GM12872 (cell line): ENCODE results near the gene FBXO40.

Source experiments
- CTCF ChIP-seq: IDR thresholded peaks from 3 replicates; pipeline ENCODE4 v1.5.1; 2011; ENCODE audit warnings: low read depth, mild to moderate bottlenecking, low read length, moderate library complexity; ENCODE audit not compliant: insufficient read depth

Gene FBXO40

GRCh38 chr3:121598564-121598963 lies 5.4 kb downstream of the FBXO40 start:
- TF ChIP-seq CTCF = no peak

GRCh38 chr3:121601212-121601812 lies 8.1 kb downstream of the FBXO40 start:
- no peak for TF ChIP-seq CTCF

- no peak for TF ChIP-seq CTCF
Observed at GRCh38 chr3:121604759-121605158, 11.6 kb downstream of the FBXO40 start.

GRCh38 chr3:121606106-121606505 lies 12.9 kb downstream of the FBXO40 start:
- TF ChIP-seq CTCF = no peak

GRCh38 chr3:121619691-121620090 lies 26.5 kb downstream of the FBXO40 start:
- no peak for TF ChIP-seq CTCF

GRCh38 chr3:121621491-121621890 lies 28.3 kb downstream of the FBXO40 start:
- TF ChIP-seq CTCF = no peak

- TF ChIP-seq CTCF = no peak
Observed at GRCh38 chr3:121624147-121624899, 31.1 kb downstream of the FBXO40 start.
